ENCODE results near the gene HAX1.
"Not testable (repeated sequence)": the region's sequence is repeated elsewhere in the genome, so short reads cannot be mapped to it uniquely, and the experiment has no call there.

The HAX1 gene

DNA sequence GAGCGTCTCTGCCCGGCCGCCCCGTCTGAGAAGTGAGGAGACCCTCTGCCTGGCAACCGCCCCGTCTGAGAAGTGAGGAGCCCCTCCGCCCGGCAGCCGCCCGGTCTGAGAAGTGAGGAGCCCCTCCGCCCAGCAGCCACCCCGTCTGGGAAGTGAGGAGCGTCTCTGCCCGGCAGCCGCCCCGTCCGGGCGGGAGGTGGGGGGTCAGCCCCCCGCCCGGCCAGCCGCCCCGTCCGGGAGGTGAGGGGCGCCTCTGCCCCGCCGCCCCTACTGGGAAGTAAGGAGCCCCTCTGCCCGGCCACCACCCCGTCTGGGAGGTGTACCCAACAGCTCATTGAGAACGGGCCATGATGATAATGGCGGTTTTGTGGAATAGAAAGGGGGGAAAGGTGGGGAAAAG, 15.2 kb downstream of the HAX1 start:
- DNase-seq: not testable (repeated sequence)

- no peak for DNase-seq
Observed at GRCh38 chr1:154288661-154289060, 16.2 kb downstream of the HAX1 start.

GRCh38 chr1:154290921-154291320, 18.5 kb downstream of the HAX1 start:
- DNase-seq: no peak

- DNase-seq: no peak
Observed at GRCh38 chr1:154295408-154296235, 23.2 kb downstream of the HAX1 start.

GRCh38 chr1:154301582-154301981, 29.2 kb downstream of the HAX1 start:
- no peak for DNase-seq

GRCh38 chr1:154304664-154305337, 32.4 kb downstream of the HAX1 start:
- no peak for DNase-seq

DNA sequence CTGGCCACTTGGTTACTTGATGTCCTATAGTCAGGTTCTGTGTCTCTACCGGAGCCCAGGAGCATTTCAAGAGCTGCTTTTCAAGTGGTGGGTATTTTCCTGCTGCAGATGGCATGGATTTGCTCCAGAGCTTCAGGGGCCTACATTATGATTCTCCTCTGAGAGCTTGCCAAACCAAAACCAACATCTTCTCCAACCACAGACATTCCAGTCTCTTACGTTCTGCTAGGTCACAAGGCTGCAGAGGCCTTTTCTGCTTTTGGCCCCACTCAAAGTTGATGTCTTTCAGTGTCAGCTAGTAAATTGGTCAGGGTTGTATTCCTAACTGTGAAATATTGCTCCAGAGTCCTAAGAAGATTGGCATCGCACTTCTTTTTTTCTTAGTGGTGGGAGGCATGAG, 33.7 kb downstream of the HAX1 start:
- no peak for DNase-seq

- DNase-seq: not testable (repeated sequence)
Observed at GRCh38 chr1:154307670-154308270, 35.3 kb downstream of the HAX1 start.

GRCh38 chr1:154309136-154309535, 36.7 kb downstream of the HAX1 start:
- not testable (repeated sequence) for DNase-seq

- DNase-seq: not testable (repeated sequence)
Observed at GRCh38 chr1:154312229-154313065, 40.0 kb downstream of the HAX1 start.

- DNase-seq: no peak
Observed at GRCh38 chr1:154313066-154313356, 40.6 kb downstream of the HAX1 start.

DNA sequence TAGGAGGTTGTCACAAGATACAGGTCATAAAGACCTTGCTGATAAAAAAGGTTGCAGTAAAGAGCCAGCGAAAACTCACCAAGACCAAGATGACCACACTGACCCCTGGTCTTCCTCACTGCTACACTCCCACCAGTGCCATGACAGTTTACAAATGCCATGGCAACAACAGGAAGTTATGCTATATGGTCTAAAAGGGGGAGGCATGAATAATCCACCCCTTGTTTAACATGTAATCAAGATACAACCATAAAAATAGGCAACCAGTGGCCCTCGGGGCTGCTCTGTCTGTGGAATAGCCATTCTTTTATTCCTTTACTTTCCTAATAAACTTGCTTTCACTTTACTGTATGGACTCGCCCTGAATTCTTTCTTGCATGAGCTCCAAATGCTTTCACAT, 41.8 kb downstream of the HAX1 start:
- DNase-seq: not testable (repeated sequence)

DNA sequence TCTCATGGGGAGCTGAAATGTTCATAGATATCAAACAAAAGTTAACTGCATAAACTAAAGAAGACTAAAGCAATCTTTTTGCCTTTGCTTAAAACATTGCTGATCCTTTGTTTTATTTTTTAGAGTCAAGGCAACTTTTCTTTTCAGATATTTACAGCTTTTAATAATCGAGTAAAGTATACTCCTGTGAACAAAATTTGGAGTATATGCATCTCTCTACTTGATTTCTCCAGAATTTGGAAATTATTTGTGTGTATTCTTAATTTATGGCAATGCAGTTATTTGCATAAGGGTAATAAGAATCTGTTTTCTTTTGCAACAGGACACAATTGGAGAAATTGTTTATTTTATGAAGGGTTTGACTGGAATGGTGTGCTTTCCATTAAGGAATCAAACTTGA, 44.3 kb downstream of the HAX1 start:
- DNase-seq: no peak

DNA sequence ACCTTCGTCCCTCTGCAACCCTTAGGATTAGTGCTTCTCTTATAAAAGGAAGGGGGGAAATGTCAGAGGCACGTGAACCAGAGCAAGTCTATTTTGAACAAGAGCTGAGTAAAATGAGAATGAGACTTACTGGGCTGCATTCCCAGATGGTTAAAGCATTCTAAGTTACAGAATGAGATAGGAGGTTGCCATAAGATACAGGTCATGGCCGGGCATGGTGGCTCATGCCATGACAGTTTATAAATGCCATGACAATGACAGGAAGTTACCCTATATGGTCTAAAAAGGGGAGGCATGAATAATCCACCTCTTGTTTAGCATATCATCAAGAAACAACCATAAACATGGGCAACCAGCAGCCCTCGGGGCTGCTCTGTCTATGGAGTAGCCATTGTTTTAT, 46.0 kb downstream of the HAX1 start:
- DNase-seq: no peak

DNA sequence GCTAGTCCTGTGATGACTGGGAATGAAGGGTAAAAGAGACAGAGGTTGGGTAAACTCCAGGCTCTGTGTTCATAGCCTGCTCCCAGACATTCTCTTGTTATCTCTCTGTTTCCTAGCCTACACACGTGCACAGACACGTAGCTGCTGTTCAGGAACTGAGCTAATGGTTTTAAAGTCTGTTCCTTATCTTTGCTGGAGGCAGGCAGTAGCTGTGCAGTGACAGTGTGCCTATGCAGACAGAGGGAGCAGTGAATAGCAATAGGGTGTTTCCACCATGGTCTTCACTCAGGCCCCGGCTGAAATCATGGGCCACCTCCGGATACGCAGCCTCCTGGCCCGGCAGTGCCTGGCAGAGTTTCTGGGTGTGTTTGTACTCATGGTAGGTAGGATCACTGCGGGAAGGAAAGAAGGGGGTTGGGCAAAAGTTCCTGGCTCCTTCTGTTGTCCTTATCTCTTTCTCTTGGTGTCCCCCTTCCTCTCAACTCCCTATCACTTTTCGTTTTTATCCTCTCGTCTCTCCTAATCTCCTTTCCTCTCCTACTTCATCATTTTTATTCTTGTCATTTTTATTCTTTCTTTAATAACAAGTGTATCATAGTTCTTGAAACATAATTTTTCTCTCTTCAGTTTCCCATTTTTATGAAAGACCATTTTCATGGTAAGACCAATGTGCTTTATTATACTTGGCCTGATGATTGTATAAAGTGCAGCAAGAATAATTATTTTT, 48.6 kb downstream of the HAX1 start, which contains the start of gene AQP10:
TSS of gene AQP10 (plus strand) at position 212 of the 727 bp plus-strand sequence. CDS start at position 275, 63 bp downstream.
- no peak for DNase-seq

- DNase-seq: not testable (repeated sequence)
Observed at GRCh38 chr1:154321609-154321934, 49.1 kb downstream of the HAX1 start.

DNA sequence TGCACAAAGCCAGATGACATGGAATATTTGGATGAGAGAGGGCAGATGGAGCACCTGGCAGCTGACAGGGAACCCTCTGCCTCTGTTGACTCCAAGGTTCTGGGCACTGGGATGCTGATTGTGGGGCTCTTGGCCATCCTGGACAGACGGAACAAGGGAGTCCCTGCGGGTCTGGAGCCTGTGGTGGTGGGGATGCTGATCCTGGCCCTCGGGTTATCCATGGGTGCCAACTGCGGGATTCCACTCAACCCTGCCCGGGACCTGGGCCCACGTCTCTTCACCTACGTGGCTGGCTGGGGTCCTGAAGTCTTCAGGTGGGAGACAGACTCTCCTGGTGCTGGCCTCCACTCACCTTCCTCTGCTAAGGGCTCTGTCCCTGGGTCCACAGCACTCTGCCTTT, 51.1 kb downstream of the HAX1 start:
- DNase-seq: no peak

DNA sequence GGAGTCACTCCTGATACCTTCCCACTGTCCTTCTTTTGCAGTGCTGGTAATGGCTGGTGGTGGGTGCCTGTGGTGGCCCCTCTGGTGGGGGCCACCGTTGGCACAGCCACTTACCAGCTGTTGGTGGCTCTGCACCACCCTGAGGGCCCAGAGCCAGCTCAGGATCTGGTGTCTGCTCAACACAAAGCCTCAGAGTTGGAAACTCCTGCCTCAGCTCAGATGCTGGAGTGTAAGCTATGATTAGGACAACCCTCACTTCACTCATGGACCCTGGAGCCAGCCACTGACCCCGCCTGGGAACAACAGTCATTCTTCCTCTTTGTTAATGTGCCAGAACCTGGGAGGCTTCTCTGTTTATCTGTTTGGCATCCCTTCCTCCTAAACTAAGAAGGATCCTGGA, 51.8 kb downstream of the HAX1 start:
- no peak for DNase-seq

- DNase-seq: peak; percentile 77
Observed at GRCh38 chr1:154324669-154325582, 52.5 kb downstream of the HAX1 start, which contains the start of gene ATP8B2. Gene ATP8B2, plus strand, starts transcription at chr1:154325525. Its CDS starts 2,617 bp downstream, at chr1:154328142.

All from central memory CD4-positive, alpha-beta T cell (primary cell).